GM18861 (cell line): ENCODE results near the gene PSD4.
A peak's percentile ranks its signal among the peaks of the same experiment; 100 is the strongest.

Source experiments
- ATAC-seq: cut with Tn5 transposase; IDR thresholded peaks from one replicate; pipeline ENCODE4 v1.9.1; 2021; ENCODE audit not compliant: unreplicated experiment

The PSD4 gene

DNA sequence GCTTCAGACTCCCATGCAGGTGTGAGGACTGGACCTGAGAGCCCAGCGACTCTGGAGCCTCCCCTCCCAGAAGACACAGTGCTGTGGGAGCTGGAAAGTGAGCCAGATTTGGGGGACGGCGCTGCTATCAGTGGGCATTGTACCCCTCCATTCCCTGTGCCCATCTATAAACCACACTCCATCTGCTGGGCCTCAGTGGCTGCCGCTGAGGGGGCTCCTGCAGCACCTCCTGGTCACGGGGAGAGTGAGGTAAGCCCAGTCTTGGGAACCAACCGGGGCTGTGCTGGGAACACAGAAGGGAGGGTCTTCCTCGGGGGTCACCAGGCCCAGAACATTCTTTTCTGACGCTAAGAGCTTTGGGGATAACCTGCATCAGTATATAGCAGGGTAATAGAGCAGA is 9.5 kb downstream of the PSD4 start:
- ATAC-seq, result no peak

DNA sequence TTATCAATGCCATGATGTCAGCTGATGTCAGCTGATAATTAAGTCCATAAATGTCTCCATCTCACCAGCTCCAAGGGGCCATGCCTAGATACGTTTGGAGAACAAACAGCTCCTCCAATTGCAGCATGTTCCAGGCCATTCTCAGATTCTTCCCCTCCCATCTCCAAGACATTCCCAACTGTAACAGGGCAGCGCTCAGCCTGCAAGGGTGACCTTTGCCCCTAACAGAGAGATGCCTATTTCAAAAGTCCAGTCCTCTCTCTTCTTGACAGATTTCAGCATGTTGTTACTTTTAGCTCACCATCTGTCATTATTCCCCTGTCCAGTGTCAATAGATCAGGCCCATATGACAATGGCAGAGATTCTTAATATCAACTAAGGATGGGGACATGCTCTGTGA is 9.9 kb downstream of the PSD4 start:
- no peak for ATAC-seq

DNA sequence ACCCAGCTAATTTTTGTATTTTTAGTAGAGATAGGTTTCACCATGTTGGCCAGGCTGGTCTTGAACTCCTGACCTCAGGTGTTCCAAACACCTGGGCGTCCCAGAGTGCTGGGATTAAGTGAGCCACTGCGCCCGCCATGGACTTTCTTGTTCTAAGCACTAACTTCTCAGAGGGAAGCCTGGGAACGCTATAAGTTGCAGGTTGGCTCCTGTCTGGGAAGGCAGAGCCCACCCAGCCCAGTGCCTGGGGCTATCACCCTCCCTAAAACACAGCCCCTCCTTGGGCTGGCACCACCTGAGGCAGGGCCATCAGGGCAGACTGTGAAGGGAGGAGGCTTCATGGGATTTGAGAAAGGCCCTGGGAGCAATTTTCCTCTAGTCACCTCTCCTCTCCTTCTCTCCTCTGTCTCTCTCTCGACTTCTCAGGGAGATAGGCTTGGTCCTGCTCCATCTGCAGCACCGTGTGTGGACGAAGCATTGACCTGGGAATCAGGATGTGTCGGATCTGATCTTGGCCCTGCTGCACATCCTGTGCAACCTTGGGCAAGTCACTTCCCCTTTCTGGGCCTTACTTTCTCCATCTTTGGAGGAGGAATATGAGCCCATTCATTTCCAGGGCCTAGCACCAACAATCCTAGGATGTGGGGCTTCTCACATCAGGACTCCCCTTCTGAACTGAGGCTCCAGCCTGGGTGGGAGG is 10.9 kb downstream of the PSD4 start:
- no peak for ATAC-seq

DNA sequence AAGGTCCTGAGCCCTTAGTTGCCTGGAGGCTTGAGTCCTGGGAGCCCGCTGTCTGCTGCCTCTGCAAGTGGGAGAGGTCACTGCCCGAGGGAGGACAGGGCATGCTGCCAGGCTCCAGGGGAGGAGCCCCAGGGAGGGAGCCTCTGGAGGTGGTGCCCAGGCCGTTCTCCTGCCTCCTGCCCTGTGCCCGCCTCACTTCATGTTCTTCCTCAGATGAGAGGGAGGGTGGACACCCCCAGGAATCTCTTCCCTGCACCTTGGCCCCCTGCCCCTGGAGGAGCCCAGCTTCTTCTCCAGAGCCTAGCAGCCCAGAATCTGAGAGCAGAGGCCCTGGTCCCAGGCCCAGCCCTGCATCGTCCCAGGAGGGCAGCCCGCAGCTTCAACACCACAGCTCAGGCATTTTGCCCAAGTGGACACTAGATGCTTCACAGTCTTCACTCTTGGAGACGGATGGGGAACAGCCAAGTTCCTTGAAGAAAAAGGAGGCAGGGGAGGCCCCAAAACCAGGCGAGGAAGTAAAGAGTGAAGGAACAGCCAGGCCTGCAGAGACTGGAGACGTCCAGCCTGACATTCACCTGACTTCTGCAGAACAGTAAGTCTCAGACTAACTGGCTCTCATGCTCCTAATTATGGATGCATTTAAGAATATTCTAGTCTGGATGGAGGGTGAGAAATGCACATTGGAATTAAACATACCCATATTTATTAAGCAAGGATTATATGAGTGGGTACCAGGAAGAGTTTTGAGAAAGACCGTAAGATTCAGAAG is 12.1 kb downstream of the PSD4 start:
- ATAC-seq, result no peak

DNA sequence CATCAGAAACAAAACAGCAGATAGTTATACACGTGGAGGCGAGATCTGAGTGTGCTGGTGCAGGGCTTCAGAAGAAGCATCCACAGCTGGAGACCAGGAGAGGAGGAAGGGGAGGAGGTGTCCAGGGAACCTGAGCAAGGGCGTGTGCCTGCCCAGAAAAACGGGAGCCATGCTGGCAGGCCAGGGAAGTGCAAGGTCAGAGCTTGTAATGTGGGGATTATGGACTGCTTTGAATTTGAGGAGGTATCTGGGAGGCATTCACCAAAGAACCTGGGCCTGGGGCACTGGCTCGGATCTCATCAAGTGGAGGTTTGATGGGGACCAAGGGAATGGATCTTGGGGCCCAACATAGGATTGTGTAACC is 12.6 kb downstream of the PSD4 start:
- no peak for ATAC-seq

DNA sequence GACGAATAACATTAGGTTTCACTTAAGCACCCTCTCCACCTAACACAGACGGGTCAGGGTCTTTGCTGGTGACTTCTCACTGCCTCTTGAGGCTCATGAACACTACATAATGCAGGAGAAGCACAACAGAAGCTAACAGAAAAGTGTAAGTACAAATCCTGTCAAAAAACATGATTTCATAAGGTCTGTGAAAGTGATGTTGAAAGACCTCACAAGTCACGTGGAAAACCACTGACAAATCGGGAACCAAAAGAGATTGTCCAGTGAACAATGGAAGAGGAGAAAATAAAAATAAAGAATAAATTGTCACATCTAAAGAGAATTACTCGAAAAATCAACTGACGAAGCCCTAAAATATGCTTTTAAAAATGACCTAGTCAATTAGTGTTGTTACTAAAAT is 14.0 kb downstream of the PSD4 start:
- ATAC-seq, result no peak

DNA sequence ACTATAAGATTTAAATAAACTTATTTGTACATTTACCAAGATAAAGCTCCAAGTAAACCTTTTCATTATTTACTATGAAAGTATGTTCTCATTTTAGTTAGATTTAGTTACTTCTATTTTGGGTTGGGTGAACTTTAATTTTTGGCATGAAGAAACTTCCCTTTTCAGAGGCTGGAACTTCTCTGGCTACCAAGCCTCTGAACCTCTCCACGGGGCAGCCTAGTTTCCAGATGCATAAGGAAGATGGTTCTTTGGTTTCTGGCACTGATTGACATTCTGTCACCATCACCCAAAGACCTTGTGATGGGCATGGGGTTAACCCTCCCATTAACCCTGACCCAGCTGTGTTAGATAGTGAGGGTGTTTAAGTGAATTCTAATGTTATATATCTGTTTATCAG is 17.1 kb downstream of the PSD4 start:
- ATAC-seq, result no peak

DNA sequence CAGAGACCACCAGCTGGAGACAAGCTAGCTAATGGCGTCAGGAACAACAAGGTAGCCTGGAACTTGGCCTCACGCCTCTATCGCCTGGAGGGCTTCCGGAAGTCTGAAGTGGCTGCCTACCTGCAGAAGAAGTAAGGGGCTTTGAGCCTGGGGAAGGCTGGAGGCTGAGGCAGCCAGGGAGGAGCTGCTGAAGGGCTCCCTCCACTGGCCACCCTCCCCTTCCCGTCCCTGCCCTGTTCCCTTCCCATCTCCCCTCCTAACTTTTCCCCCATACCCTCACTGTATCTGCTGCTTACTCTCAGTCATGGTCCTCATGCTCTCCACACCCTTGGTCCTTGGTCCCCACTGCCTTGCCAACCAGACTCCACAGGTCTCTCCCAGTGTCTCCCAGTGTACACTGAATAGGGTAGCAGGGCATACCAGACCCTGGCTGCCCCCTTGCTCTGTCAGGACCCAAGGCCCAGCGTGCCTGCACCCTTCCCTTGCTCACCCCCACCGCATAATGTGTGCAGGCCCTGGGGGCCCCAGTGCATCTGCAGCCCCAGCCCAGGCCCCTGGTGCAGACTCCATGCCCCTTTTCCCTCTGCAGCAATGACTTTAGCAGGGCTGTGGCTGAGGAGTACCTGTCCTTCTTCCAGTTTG is 18.8 kb downstream of the PSD4 start:
- no peak for ATAC-seq

DNA sequence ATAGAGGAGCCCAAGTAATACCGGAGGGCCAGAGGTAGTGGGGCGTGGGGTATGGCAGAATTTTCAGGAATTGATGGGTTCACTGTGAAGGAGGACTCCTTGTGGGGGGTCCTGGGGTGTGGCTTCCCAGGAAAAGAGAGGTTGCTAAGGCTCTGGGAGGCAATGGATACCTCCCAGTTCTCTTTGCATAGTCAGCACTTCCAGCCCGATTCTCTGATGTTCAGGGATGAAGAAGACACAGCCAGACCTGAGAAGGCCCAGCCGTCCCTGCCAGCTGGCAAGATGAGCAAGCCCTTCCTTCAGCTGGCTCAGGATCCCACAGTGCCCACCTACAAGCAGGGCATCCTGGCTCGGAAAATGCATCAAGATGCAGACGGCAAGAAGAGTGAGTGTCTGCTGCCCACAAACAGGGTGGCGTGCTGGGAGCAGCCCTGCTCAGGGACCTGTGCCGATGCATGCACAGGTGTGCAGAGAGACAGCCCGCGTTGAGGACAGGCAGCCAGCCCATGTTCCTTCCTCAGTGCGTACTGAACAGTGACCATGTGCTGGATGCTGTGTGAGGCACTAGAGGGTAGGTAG is 22.2 kb downstream of the PSD4 start:
- ATAC-seq, result no peak

DNA sequence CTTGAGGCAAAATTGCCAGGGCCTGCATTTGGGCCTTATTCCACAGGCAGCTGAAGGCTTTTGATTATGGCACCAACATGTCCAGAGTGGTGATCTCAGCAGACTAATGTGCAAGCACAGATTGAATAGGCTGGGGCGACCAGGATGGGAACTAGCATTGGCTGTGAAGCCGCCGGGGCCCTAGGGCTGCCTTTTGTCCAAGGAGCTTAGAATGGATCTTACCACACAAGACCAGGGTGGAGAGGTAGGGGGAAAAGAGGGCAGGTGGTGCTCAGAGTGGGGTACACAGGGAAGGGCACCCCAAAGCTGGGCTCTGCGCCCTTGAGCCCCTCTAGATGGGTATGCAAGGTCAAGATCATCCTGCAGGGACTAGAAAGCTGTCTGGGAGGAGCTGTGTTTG is 23.1 kb downstream of the PSD4 start:
- ATAC-seq, result no peak

DNA sequence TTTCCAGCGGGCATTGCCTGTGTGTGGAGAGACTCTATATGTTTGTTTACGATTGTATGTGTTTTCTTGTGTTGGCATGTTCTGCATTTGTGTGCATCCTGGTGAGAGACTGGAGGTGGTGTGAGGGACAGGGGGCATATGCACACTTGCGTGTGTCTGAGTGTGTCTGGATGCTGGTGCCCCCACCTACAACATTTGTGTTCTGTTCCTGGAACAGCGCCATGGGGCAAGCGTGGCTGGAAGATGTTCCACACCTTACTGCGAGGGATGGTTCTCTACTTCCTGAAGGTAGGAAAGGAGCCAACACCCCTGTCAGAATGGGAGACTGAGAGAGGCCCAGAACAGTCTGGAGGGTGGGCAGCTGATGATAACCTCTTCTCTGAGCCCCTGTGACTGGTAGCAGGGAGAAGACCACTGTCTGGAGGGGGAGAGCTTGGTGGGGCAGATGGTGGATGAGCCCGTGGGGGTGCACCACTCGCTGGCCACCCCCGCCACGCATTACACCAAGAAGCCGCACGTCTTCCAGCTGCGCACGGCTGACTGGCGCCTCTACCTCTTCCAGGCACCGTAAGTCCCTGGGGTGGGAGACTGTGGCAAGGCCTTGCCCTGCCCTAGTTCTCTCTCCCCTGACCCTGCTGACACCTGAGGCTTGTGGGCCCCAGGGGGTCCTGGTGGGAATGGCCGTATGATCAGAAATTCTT is 23.7 kb downstream of the PSD4 start:
- ATAC-seq, result no peak

DNA sequence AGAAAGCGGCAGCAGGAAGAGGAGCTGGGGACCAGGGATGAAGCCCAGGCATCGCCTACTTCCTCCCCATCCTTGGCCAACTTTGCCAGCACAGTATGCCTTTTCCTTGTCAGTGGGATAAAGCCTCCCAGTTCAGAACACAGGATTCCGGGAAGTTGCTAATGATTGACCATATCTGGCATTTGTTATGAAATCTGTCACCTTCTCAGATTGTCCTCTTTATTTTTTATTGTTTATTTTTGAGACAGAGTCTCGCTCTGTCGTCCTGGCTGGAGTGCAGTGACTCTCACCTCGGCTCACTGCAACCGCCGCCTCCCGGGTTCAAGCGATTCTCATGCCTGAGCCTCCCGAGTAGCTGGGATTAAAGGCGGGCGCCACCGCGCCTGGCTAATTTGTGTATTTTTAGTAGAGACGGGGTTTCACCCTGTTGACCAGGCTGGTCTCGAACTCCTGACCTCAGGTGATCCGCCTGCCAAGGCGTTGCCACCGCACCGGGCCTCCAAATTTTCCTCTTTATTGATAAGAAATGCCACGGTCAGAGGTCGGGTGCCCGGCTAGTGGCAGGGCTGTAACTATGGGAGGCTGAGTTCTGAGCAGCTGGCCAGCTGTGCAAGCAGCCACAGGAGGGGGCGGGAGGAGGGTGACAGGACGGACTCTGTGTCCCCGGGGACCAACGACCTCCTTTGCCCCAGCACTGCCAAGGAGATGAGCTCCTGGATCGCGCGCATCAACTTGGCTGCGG is 24.4 kb downstream of the PSD4 start:
- no peak for ATAC-seq

DNA sequence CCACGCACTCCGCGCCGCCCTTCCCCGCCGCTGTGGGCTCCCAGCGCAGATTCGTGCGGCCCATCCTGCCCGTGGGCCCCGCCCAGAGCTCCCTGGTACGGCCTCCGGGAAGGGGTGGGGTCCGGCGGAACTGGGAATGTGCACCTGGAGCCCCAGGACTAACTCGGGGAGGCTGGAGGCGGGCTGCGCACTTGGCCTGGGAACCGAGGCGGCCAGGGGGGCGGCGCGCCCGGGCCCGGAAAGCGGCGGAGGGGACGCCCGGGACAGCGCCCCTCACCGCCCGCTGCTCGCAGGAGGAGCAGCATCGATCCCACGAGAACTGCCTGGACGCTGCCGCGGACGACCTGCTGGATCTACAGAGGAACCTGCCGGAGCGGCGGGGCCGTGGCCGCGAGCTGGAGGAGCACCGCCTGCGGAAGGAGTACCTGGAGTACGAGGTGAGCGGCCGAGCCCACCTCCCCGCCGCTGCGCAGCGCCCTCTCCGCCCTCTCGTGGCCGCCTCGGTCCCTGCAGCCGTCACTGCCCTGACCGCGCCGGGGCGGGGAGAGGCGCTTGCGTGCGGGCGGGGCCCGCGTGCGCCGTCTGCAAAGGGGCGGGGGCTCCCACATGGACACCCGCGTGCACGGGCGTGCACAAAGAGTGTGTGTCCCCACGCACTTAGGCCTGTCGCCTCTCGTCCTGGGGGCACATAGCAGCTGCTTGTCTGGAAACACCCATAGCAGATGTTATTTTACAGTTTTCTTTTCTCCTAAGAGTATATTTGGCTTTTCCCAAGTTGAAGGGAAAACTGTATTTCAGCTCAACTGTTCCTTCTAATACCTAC is 25.2 kb downstream of the PSD4 start:
- ATAC-seq, result peak; percentile 59

DNA sequence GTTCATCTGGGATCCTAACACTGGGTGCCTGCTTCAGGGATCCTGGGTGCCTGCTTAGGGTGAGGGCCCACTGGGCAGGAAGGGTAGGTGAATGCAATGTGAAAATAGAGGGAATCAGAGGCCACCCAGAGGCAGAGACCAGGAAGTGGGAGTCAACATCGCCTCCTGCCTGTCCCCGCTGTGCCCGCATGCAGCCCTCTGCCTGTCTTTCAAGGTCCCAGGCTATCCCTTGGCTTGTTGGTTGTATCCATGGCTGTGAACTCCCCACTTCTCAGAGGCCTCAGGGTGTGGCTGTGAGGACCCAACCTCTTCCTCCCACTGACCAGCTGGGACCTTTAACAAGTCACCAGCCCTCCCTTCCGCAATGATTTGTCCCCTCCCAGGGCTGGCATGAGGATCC is 26.5 kb downstream of the PSD4 start:
- ATAC-seq, result no peak

DNA sequence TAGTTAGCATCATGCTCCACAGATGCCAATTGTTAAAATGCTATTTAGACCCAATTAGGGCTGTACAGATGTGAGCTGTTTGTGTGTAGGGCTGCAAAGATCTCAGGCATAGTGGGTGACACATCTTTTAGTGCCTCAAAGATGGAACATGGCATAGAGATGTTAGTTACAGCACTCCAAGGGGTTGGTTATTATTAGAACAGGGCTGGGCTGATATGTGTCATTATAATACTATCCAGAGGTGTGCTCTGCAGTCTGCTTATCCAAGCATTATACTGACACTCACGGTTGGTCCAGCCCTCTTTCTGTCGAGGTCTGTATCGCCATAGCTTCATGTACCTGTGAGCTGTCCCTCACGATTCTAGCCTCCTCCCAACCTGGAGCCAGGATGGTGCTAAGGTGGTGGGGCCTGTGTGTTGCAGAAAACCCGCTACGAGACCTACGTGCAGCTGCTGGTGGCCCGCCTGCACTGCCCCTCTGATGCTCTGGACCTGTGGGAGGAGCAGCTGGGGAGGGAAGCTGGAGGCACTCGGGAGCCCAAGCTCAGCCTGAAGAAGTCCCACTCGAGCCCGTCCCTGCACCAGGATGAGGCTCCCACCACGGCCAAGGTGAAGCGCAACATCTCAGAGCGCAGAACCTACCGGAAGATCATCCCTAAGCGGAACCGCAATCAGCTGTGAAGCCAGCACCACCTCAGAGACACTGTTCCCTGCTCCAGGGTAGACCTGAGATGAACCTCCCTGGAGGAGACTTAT is 27.1 kb downstream of the PSD4 start:
- no peak for ATAC-seq

DNA sequence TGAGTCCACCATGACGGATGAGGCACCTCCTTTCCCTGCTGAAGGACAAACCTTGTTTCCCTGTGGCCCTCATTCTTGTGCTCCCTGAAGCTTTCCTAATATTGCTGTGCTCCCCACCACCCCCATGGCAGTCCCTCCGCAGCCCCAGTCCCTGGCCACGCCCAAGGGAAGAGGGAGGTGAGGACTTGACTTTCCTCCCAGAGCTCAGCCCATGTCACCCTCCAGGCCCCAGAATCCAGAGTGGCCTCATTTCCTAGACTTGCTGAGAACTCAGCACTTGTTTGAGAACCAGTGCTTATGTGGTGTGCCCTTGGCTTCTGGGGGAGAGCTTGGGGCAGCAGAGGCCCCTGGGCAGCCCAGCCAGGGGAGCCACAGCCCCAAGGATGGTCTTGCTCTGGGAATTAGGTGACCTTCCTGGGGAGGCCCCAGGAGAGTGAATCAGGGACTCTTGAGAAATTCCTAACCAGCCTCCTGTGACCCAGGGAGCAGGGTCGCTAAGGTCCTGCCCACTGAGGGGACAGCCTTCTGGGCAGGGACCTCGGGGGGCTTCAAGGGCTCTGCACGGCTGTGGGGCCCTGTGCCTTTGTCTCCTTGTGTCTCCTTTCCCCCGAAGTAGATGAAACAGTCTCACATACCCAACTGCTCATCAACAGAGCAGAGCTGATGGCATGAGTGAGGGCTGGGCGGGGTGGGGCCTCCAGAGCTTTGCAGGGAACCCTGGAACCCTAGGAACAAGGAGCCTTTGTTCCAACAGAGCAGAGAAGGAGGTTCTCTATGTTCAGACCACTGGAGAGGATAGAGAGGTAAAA is 27.9 kb downstream of the PSD4 start:
- no peak for ATAC-seq

DNA sequence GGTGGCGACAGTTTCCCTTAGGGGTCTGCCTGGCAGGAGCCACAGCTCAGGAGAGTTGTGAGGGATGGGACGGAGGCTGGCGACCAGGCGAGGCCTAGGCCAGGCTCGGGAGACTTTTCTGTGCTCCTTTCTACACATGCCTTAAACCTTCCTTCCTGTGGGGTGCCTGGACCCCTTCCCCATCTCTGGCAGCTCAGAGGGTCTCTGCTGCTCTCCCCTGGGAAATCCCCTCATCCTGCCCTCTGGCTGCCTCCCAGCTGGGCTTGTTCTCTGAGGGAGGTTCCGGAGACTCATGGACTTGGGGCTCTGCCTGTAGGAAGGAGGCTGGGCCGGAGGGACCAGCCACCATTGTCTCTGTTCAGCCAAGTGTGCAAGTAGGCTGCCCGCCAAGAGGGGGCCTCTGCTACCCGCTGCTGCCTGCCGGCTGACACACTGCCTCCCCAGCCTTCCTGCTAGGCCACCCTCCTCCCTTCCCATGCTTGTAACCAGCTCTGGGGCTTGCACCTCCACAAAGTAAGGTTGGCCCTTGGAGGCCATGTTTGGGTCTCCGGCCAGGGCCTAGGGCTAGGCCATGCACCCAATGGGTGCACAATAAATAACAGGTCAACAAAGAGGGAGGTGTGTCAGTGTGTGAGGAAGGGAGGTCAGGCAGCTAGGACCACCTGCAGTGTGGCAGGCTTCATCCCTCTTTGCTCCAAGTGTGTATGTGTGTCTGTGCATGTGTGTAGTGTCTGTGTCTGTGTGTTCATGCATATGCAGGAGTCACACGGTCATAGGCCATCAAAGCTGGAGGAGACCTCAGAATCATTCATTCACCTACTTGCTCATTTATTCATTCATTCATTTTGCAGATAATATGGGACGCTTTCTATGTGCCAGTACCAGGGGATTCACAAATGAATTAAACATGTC is 28.8 kb downstream of the PSD4 start:
- no peak for ATAC-seq
